Stimulated activated CD4-positive, alpha-beta T cell treated with anti-CD3 and anti-CD28 coated beads, Interleukin-12 subunit alpha, Interleukin-12 subunit beta, amount 100 ng/mL, for 48 hours (primary cell): ENCODE data around the gene REEP5.

Experiments used
- DNase-seq, 3 donors: peaks; one replicate each; pipeline ENCODE4 v3.0.0-alpha.2; 2020; ENCODE audit warnings: low read depth in 2 of 3, low spot score in 1 of 3

The REEP5 gene

GRCh38 chr5:112848116-112848811, 73.8 kb downstream of the REEP5 start:
- DNase-seq = peak in 1 of 3 donors; percentile 27

GRCh38 chr5:112847306-112847705, 74.7 kb downstream of the REEP5 start:
- DNase-seq = no peak

- no peak for DNase-seq
Measured at GRCh38 chr5:112846556-112846955, 75.5 kb downstream of the REEP5 start.

DNA sequence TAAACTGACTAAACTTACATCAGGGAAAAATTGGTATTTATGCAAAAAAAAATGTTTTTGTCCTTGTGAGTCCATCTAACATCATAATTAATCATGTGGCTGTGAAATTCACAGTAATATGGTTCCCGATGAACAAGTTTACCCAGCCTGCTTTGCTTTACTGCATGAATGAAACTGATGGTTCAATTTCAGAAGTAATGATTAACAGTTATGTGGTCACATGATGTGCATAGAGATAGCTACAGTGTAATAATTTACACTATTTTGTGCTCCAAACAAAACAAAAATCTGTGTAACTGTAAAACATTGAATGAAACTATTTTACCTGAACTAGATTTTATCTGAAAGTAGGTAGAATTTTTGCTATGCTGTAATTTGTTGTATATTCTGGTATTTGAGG, 77.5 kb downstream of the REEP5 start:
- DNase-seq = no peak

GRCh38 chr5:112833971-112834370, 88.1 kb downstream of the REEP5 start:
- DNase-seq = no peak

DNA sequence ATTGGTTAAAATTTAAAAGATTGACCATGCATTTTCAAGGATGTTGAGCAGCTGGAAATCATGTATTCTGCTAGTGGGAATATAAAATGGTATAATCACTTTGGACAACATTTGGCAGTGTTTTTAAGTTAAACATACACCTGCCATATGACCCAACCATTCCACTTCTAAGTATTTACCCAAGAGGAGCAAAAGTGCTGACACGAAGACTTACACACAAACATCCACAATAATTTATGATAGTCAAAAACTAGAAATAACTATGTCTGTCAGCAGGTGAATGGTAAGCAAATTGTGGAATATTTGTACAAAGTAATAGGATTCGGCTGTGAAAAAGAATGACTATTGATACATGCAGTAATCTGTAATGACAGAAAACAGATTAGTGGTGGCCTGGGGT, 91.6 kb downstream of the REEP5 start:
- DNase-seq = no peak
